MM.1S (cell line): ENCODE measurements around the gene SMPD4.
"Not testable (repeated sequence)": the region's sequence is repeated elsewhere in the genome, so short reads cannot be mapped to it uniquely, and the experiment has no call there.

Experiments
- DNase-seq: peaks from one replicate; pipeline ENCODE4 v3.0.0-alpha.2; 2015
- H2AFZ ChIP-seq: fragments of 300-600 bp; sonication (generic); 2 replicates; pipeline ENCODE4 v1.6.0; 2016; ENCODE audit warnings: antibody characterized with exemption, low read length
- H3F3A ChIP-seq: fragments of 300-600 bp; sonication (generic); 2 replicates; pipeline ENCODE4 v1.6.1; 2016; ENCODE audit warnings: mild to moderate bottlenecking, antibody characterized with exemption, low read length, moderate library complexity, mixed read lengths; ENCODE audit not compliant: insufficient read depth
- H3K27ac ChIP-seq: fragments of 300-600 bp; sonication (generic); 2 replicates; pipeline ENCODE4 v1.5.1; 2016; ENCODE audit warnings: mild to moderate bottlenecking, low read length
- H3K27me3 ChIP-seq: fragments of 300-600 bp; sonication (generic); replicated peaks from 2 replicates; pipeline ENCODE4 v1.6.0; 2016; ENCODE audit warnings: low read length; ENCODE audit not compliant: insufficient read depth
- H3K36me3 ChIP-seq: fragments of 300-600 bp; sonication (generic); replicated peaks from 2 replicates; pipeline ENCODE4 v1.6.1; 2016; ENCODE audit warnings: mild to moderate bottlenecking, low read length, mixed read lengths; ENCODE audit not compliant: insufficient read depth
- H3K4me1 ChIP-seq: fragments of 300-600 bp; sonication (generic); 2 replicates; pipeline ENCODE4 v1.6.1; 2016; ENCODE audit warnings: low read length, mixed read lengths
- H3K4me2 ChIP-seq: fragments of 300-600 bp; sonication (generic); 2 replicates; pipeline ENCODE4 v1.6.0; 2016; ENCODE audit warnings: low read depth, low read length
- H3K4me3 ChIP-seq: fragments of 300-600 bp; sonication (generic); 2 replicates; pipeline ENCODE4 v1.5.1; 2016; ENCODE audit warnings: low read length, mixed read lengths
- H3K79me2 ChIP-seq: fragments of 300-600 bp; sonication (generic); 2 replicates; pipeline ENCODE4 v1.6.1; 2016; ENCODE audit warnings: mixed run types, low read length, mixed read lengths
- H3K9ac ChIP-seq: fragments of 300-600 bp; sonication (generic); 2 replicates; pipeline ENCODE4 v1.6.1; 2016; ENCODE audit warnings: low read length, mixed read lengths
- H3K9me2 ChIP-seq: fragments of 300-600 bp; sonication (generic); replicated peaks from 2 replicates; pipeline ENCODE4 v1.6.1; 2016; ENCODE audit warnings: mild to moderate bottlenecking, low read length, mixed read lengths; ENCODE audit not compliant: insufficient read depth
- H3K9me3 ChIP-seq: fragments of 300-600 bp; sonication (generic); replicated peaks from 2 replicates; pipeline ENCODE4 v1.6.1; 2016; ENCODE audit warnings: mild to moderate bottlenecking, low read length, mixed read lengths; ENCODE audit not compliant: insufficient read depth
- H4K20me1 ChIP-seq: fragments of 300-600 bp; sonication (generic); 2 replicates; pipeline ENCODE4 v1.6.1; 2016; ENCODE audit warnings: mild to moderate bottlenecking, low read length, moderate library complexity, mixed read lengths; ENCODE audit not compliant: insufficient read depth
- CTCF ChIP-seq: fragments of 300-600 bp; sonication (generic); IDR thresholded peaks from 2 replicates; pipeline ENCODE4 v1.5.1; 2016; ENCODE audit warnings: antibody characterized with exemption, low read length, mixed read lengths
- EZH2 ChIP-seq: fragments of 300-600 bp; sonication (generic); optimal IDR thresholded peaks from 2 replicates; pipeline ENCODE3; 2017; ENCODE audit warnings: low read depth, mild to moderate bottlenecking, antibody characterized with exemption, low read length, mixed read lengths
- EZH2phosphoT487 ChIP-seq: fragments of 300-600 bp; sonication (generic); IDR thresholded peaks from 2 replicates; pipeline ENCODE4 v1.6.1; 2018; ENCODE audit warnings: antibody characterized with exemption, low read length

The SMPD4 gene

DNA sequence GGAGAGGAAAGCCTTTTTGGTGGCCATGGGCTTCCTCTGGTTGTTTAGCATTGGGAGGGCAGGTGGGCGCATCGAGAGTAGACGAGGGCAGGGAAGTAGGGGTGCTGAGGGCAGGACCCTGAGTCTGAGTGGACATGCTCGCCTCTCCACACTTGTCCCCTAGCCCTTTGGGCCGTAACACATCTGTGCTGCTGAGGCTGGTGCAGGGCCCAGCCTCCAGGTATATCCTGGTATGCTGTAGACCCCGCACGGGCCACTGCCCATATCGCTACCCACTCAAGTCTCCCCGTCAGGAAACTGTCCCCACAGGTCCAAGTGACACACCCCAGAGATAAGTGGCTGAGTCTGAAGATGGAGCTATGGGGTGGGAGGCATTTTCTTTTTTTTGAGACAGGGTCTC, 22.8 kb downstream of the SMPD4 start:
- Histone ChIP-seq H3K36me3 (no peaks in the 10 kb centered on the region), H3K79me2 (no peaks in the 10 kb centered on the region), H3K27me3 (no peaks in the 10 kb centered on the region), H3K9me3 (no peaks in the 10 kb centered on the region), H3K4me3 (no peak overlapping the region), H3K9me2 (no peaks in the 10 kb centered on the region), H3K4me1 (no peaks in the 10 kb centered on the region), H3F3A (no peaks in the 10 kb centered on the region), H2AFZ (no peak overlapping the region), H3K27ac (no peak overlapping the region), H3K9ac (no peak overlapping the region), H4K20me1 (no peaks in the 10 kb centered on the region), H3K4me2 (no peak overlapping the region)
- TF ChIP-seq EZH2 (no peak), CTCF (no peak)
- no peak for DNase-seq

GRCh38 chr2:130157825-130158514, 23.4 kb downstream of the SMPD4 start:
- not testable (repeated sequence) for H3K27ac ChIP-seq, H3K4me3 ChIP-seq, H4K20me1 ChIP-seq, DNase-seq, H3K4me1 ChIP-seq, H3K4me2 ChIP-seq, H3K9me3 ChIP-seq, H3K36me3 ChIP-seq, H3K79me2 ChIP-seq, H3F3A ChIP-seq, H3K27me3 ChIP-seq, H2AFZ ChIP-seq, H3K9ac ChIP-seq, H3K9me2 ChIP-seq

DNA sequence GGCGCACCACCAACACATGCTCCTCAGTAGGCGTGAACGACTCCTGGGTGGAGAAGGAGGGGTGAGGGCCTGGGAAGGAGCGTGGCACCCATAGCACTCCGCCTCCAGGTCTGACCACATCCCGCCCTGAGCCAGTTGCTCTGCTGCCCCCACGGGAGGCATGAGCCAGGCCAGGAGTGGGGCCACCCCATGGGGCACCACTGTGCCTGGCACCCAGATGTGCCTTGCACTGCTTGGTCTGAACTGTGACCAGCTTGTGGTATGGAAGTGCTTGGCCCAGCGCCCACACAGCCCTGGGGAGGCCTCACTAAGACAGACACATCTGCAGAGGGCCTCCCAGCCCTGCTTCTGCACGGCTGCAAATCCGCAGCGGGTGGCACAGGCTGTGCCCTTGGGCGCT, 24.0 kb downstream of the SMPD4 start:
- H3K4me3 ChIP-seq, H3K4me2 ChIP-seq, H3K4me1 ChIP-seq, H3K9ac ChIP-seq, H3K27me3 ChIP-seq, H3K36me3 ChIP-seq, H3K79me2 ChIP-seq, H4K20me1 ChIP-seq, DNase-seq, H2AFZ ChIP-seq, H3K9me2 ChIP-seq, H3F3A ChIP-seq, H3K9me3 ChIP-seq, H3K27ac ChIP-seq: not testable (repeated sequence)

GRCh38 chr2:130156624-130157004, 24.8 kb downstream of the SMPD4 start:
- Histone ChIP-seq H3K79me2 (no peaks in the 10 kb centered on the region), H2AFZ (no peak overlapping the region), H3K4me1 (no peaks in the 10 kb centered on the region), H3K27me3 (no peaks in the 10 kb centered on the region), H3K27ac (no peak overlapping the region), H3K36me3 (no peaks in the 10 kb centered on the region), H3K4me3 (no peak overlapping the region), H3K9me2 (no peaks in the 10 kb centered on the region), H3K9ac (no peak overlapping the region), H3K9me3 (no peaks in the 10 kb centered on the region), H4K20me1 (no peaks in the 10 kb centered on the region), H3F3A (no peaks in the 10 kb centered on the region), H3K4me2 (no peak overlapping the region)
- no peak for TF ChIP-seq EZH2
- TF ChIP-seq CTCF = no peak
- no peak for TF ChIP-seq EZH2phosphoT487
- DNase-seq = no peak
